Thoracic aorta (tissue), 2 donors: ENCODE data around the gene STAT5B. TPM values are rescaled to one million over a fixed set of nuclear protein-coding genes. Genes with fewer than 3 reads are reported as not detected.
"Not testable (repeated sequence)": the region's sequence is repeated elsewhere in the genome, so short reads cannot be mapped to it uniquely, and the experiment has no call there.

Experiments used
- ATAC-seq: fragments of 150-250 bp; one replicate; pipeline ENCODE4 v1.8.0; 2017; ENCODE audit warnings: low read depth; ENCODE audit not compliant: insufficient number of reproducible peaks, low FRiP score
- DNase-seq: peaks from one replicate; pipeline ENCODE4 v3.0.0-alpha.2; 2020; ENCODE audit warnings: low spot score
- H3K27ac ChIP-seq, 2 donors: fragments of 200-600 bp; sonication (generic); 1 replicate in 1 of 2; 2 replicates in 1 of 2; pipeline ENCODE4 v1.5.1; 2016; ENCODE audit warnings: mild to moderate bottlenecking in 2 of 2, moderate library complexity in 2 of 2
- H3K27me3 ChIP-seq: fragments of 200-600 bp; sonication (generic); replicated peaks from 2 replicates; pipeline ENCODE4 v1.6.0; 2016; ENCODE audit warnings: mild to moderate bottlenecking; ENCODE audit not compliant: insufficient read depth
- H3K36me3 ChIP-seq: fragments of 200-600 bp; sonication (generic); one replicate; pipeline ENCODE4 v1.5.1; 2016
- H3K4me1 ChIP-seq, 2 donors: fragments of 200-600 bp; sonication (generic); 1 replicate in 1 of 2; 2 replicates in 1 of 2; pipeline versions ENCODE4 v1.5.1 to v1.6.0; 2016; ENCODE audit warnings: low read depth in 2 of 2, mild to moderate bottlenecking in 1 of 2; ENCODE audit not compliant: control insufficient read depth in 1 of 2
- H3K4me3 ChIP-seq: fragments of 200-600 bp; sonication (generic); 2 replicates; pipeline ENCODE4 v1.5.1; 2016; ENCODE audit warnings: mild to moderate bottlenecking
- H3K9me3 ChIP-seq: fragments of 200-600 bp; sonication (generic); 2 replicates; pipeline ENCODE4 v1.5.1; 2016
- total RNA-seq, 2 donors: library from RNA; depleted of rRNA; stranded (reverse); fragments of >200 nt; gene quantifications; one replicate each; pipeline versions ENCODE4 v1.1.0 to v1.2.3, GENCODE V29; 2016
- TF ChIP-seq, protein P1 (sequence below): fragments of 200-600 bp; sonication (generic); IDR thresholded peaks from one replicate; pipeline ENCODE4 v1.5.1; 2019; ENCODE audit warnings: antibody characterized with exemption

STAT5B gene
- total RNA-seq, 2 donors from 2014 or later: 95.2 to 117 TPM

- DNase-seq (peak; percentile 71), ATAC-seq (peak; percentile 73)
- H3K4me3 ChIP-seq: peak overlapping the region; percentile 60
- H3K36me3 ChIP-seq: no peaks in the 10 kb centered on the region
- TF ChIP-seq, protein P1, sequence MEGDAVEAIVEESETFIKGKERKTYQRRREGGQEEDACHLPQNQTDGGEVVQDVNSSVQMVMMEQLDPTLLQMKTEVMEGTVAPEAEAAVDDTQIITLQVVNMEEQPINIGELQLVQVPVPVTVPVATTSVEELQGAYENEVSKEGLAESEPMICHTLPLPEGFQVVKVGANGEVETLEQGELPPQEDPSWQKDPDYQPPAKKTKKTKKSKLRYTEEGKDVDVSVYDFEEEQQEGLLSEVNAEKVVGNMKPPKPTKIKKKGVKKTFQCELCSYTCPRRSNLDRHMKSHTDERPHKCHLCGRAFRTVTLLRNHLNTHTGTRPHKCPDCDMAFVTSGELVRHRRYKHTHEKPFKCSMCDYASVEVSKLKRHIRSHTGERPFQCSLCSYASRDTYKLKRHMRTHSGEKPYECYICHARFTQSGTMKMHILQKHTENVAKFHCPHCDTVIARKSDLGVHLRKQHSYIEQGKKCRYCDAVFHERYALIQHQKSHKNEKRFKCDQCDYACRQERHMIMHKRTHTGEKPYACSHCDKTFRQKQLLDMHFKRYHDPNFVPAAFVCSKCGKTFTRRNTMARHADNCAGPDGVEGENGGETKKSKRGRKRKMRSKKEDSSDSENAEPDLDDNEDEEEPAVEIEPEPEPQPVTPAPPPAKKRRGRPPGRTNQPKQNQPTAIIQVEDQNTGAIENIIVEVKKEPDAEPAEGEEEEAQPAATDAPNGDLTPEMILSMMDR: no peak
- no peaks in the 10 kb centered on the region for H3K9me3 ChIP-seq
- H3K4me1 ChIP-seq: peaks cover 15 to 35% of the 10 kb centered on the region in 2 donors
- H3K27ac ChIP-seq: peak overlapping the region; percentile 81 to 92
- no peaks in the 10 kb centered on the region for H3K27me3 ChIP-seq
These were observed 27.6 kb downstream of the STAT5B start for GRCh38 chr17:42248351-42249179.

DNA sequence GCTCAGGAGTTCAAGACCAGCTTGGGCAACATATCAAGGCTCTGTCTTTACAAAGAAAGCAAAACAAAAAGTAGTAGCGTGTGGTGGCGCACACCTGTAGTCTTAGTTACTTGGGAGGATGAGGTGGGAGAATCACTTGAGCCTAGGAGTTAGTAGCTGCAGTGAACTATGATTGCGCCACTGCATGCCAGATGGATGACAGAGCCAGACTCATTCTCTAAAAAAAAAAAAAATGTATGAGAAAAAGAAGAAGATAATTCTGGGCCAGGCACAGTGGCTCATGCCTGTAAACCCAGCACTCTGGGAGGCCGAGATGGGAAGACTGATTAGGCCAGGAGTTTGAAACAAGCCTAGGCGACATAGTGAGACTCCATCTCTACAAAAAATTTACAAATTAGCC, 28.5 kb downstream of the STAT5B start:
- H3K27me3 ChIP-seq: no peaks in the 10 kb centered on the region
- no peaks in the 10 kb centered on the region for H3K9me3 ChIP-seq
- H3K27ac ChIP-seq: peak overlapping the region; percentile 73 to 81
- H3K4me1 ChIP-seq: peaks cover 7 to 27% of the 10 kb centered on the region in 2 donors
- H3K4me3 ChIP-seq: no peak overlapping the region
- no peaks in the 10 kb centered on the region for H3K36me3 ChIP-seq
- ATAC-seq: no peak
- TF ChIP-seq, protein P1: no peak
- DNase-seq: no peak

GRCh38 chr17:42246515-42246914, 29.7 kb downstream of the STAT5B start:
- no peaks in the 10 kb centered on the region for H3K9me3 ChIP-seq
- ATAC-seq: no peak
- no peak overlapping the region for H3K4me3 ChIP-seq
- H3K4me1 ChIP-seq: peaks cover 7 to 19% of the 10 kb centered on the region in 2 donors
- no peaks in the 10 kb centered on the region for H3K36me3 ChIP-seq
- DNase-seq: no peak
- no peaks in the 10 kb centered on the region for H3K27me3 ChIP-seq
- TF ChIP-seq, protein P1: no peak
- no peak overlapping the region for H3K27ac ChIP-seq

DNA sequence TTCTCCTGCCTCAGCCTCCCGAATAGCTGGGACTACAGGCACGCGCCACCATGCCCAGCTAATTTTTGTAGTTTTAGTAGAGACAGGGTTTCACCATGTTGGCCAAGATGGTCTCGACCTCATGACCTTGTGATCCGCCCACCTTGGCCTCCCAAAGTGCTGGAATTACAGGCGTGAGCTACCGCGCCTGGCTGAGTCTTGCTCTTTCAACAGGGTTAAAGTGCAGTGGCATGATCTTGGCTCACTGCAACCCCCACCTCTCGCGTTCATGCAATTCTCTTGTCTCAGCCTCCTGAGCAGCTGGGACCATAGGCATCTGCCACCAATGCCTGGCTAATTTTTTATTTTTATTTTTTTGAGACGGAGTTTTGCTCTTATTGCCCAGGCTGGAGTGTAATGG, 31.0 kb downstream of the STAT5B start:
- not testable (repeated sequence) for DNase-seq, H3K27me3 ChIP-seq, H3K4me3 ChIP-seq, H3K27ac ChIP-seq, ATAC-seq, H3K9me3 ChIP-seq, H3K36me3 ChIP-seq
- peaks cover 7 to 19% of the 10 kb centered on the region in 2 donors for H3K4me1 ChIP-seq

DNA sequence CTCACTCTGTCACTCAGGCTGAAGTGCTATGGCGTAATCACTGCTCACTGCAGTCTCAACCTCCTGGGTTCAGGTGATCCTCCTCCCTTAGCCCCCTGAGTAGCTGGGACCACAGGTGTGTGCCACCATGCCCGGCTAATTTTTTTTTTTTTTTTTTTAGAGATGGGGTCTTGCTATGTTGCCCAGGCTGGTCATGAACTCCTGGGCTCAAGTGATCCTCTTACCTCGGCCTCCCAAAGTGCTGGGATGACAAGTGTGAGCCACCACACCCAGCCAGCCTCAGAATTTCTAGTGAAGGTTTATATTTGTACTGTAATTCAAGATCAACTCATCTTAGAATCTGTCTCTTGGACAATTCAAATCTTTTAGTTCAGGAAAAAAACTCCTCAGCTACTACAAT, 32.1 kb downstream of the STAT5B start:
- H3K4me1 ChIP-seq: peaks cover 2 to 12% of the 10 kb centered on the region in 2 donors
- not testable (repeated sequence) for H3K36me3 ChIP-seq, H3K9me3 ChIP-seq, DNase-seq, H3K27me3 ChIP-seq, ATAC-seq, H3K27ac ChIP-seq, H3K4me3 ChIP-seq

- Histone ChIP-seq H3K27me3 (no peaks in the 10 kb centered on the region), H3K27ac (no peak overlapping the region), H3K4me3 (no peak overlapping the region), H3K4me1 (peaks cover 0 to 8% of the 10 kb centered on the region in 2 donors), H3K36me3 (no peaks in the 10 kb centered on the region), H3K9me3 (no peaks in the 10 kb centered on the region)
- TF ChIP-seq, protein P1: no peak
- DNase-seq (no peak), ATAC-seq (no peak)
These were observed 32.7 kb downstream of the STAT5B start for GRCh38 chr17:42243493-42243982.
